Mucosa of stomach (tissue), 1 donor: ENCODE measurements around the gene LIPH.
"Not testable (repeated sequence)": the region's sequence is repeated elsewhere in the genome, so short reads cannot be mapped to it uniquely, and the experiment has no call there.

Experiments
- H3K27me3 ChIP-seq: one replicate; pipeline ENCODE4 v1.7.0; 2013; ENCODE audit warnings: mild to moderate bottlenecking, low read length; ENCODE audit not compliant: control insufficient read depth, insufficient read depth
- H3K36me3 ChIP-seq: one replicate; pipeline ENCODE4 v1.7.0; 2013; ENCODE audit warnings: low read length; ENCODE audit not compliant: control insufficient read depth, insufficient read depth
- H3K4me1 ChIP-seq: one replicate; pipeline ENCODE4 v1.7.0; 2013; ENCODE audit warnings: mild to moderate bottlenecking, low read length; ENCODE audit not compliant: control insufficient read depth, insufficient read depth
- H3K4me3 ChIP-seq: one replicate; pipeline ENCODE4 v1.7.0; 2013; ENCODE audit warnings: low read length
- H3K9ac ChIP-seq: one replicate; pipeline ENCODE4 v1.7.0; 2013; ENCODE audit warnings: mild to moderate bottlenecking, low read length, moderate library complexity
- H3K9me3 ChIP-seq: one replicate; pipeline ENCODE4 v1.7.0; 2013; ENCODE audit warnings: mild to moderate bottlenecking, low read length, moderate library complexity; ENCODE audit not compliant: control insufficient read depth
- donor health status: Pancreatic carcinoma.

LIPH gene

DNA sequence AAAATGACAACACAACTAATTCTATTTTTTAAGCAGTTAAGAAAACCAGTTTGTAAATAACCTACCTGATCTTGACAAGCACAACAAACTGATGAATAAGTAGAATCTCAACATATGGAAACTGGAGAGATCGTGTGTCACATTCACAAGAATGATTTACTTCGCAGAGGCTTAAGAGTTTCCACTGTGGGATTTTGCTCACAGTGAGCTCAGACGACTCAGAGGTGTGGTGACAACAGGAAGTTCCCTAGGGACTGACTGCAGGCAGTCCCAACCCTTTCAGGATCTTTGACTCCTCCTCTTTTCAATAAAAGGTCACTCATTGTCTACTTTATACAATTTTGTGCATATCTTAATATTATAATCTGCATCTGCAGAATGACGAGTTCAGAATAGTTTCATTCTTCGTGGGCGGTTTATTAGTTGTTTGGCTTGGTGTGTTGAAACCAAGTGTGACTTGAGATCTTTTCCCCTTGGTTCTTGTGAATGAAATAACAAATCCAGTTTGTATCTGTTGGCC is at the start of gene LIPH:
LIPH (minus strand) TSS at position 231 of the 520 bp plus-strand sequence; CDS start at position 114, 117 bp downstream.
- Histone ChIP-seq H3K27me3 (no peaks in the 10 kb centered on the region), H3K9ac (peak within 1 kb of the TSS; percentile 94), H3K4me1 (peaks cover 41% of the 10 kb centered on the region), H3K36me3 (peaks cover 5% of the 10 kb centered on the region), H3K4me3 (peak within 1 kb of the TSS; percentile 67), H3K9me3 (no peaks in the 10 kb centered on the region)

DNA sequence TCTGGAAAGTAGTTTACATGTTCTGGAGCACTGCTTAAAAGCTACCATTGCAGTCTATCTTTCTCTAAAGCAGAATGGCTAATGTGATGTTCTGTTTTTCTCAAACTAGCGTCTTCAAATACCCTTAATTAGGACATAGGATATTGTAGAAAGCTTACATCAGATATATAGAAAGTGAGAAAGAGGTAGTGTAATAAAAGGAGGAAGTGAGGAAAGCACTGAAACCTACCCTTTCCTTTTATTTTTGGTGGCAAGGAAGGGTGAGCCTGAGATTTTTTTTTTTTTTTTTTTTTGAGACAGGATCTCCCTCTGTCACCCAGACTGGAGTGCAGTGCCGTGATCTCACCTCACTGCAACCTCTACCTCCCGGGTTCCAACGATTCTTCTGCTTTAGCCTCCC is 43.1 kb upstream of the LIPH start:
- H3K27me3 ChIP-seq = no peaks in the 10 kb centered on the region
- H3K36me3 ChIP-seq = no peaks in the 10 kb centered on the region
- no peaks in the 10 kb centered on the region for H3K4me1 ChIP-seq
- H3K4me3 ChIP-seq = no peak overlapping the region
- no peak overlapping the region for H3K9ac ChIP-seq
- H3K9me3 ChIP-seq = no peaks in the 10 kb centered on the region

DNA sequence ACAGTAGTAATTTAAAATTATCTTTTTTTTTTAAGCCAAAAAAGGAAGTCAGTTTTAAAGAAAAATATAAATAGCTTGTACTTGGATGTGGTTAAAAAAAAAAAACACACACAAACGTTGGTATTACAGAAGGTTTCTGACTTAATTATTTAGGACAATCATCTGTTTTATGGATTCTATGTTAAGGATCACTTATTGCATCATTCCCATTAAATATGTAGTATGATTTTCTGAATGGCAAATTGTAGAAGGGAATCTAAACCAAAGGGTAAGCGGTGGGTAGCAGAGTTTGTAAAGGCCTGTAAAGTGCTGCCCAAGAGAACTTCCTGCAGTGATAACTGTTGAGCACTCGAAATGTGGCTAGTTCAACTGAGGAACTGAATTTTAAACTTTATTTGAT is 41.7 kb upstream of the LIPH start:
- Histone ChIP-seq H3K4me1 (no peaks in the 10 kb centered on the region), H3K36me3 (no peaks in the 10 kb centered on the region), H3K9ac (no peak overlapping the region), H3K4me3 (no peak overlapping the region), H3K9me3 (no peaks in the 10 kb centered on the region), H3K27me3 (no peaks in the 10 kb centered on the region)

DNA sequence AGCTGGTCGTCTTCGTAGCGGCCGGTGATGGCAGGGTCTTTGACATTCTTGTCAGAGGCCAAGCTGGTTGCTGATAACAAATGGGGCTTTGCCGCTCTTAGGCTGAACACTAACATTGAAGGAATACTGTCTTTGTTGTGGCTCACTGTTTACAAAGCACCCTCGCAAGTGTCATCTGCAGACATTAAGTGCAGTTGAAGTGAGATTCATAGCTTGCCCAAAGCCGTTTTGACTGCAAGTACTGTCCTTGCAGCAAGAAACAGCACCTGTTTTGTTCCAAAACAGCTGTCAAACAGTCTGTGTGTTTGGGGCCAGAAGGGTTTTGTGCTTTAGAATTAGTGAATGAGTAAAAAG is 34.3 kb upstream of the LIPH start:
- Histone ChIP-seq H3K9ac (peak overlapping the region; percentile 95), H3K4me1 (peaks cover 17% of the 10 kb centered on the region), H3K9me3 (no peaks in the 10 kb centered on the region), H3K36me3 (no peaks in the 10 kb centered on the region), H3K4me3 (peak overlapping the region; percentile 91), H3K27me3 (no peaks in the 10 kb centered on the region)

DNA sequence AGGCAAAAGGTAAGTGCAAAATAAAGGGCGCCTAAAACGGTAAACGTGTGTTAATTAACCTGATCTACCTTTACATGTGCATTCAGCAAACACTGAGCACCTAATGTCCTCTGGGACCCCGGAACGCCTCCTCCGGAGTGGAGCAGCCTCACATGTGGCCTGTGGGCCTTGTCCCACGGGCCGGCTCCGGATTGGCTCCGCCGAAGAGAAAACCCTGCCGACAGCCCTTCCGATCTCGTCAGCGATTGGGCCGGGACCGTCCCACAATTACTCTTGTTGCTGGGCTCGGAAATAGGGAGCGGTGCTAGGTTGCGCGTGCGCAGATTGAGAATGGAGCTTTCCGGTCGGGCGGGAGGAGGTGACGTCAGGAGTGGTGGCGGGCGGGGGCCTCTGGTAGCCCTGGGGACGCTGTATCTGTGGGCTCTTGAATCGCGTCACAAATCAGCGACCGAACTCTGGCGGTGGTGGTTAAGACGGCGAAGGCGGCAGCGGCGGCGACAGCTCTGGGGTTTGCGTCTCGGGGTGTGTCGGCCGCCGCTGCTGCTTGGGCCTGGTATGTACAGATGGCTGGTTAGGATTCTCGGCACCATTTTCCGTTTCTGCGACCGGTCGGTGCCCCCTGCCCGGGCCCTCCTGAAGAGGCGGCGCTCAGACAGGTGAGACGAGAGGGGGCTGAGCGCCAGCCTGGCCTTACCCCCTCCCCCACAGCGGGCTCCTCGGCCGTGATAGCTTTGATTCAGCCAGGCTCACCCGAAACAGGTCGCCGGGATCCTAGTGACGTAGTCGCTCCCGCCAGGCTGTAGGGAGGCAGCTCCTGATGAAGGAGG is 33.7 kb upstream of the LIPH start, which contains the start of gene SENP2:
SENP2 (plus strand) TSS at position 437 of the 827 bp plus-strand sequence; CDS start at position 556, 119 bp downstream.
- Histone ChIP-seq H3K4me1 (peaks cover 17% of the 10 kb centered on the region), H3K4me3 (peak within 1 kb of the TSS; percentile 91), H3K27me3 (no peaks in the 10 kb centered on the region), H3K36me3 (no peaks in the 10 kb centered on the region), H3K9ac (peak within 1 kb of the TSS; percentile 95), H3K9me3 (no peaks in the 10 kb centered on the region)

DNA sequence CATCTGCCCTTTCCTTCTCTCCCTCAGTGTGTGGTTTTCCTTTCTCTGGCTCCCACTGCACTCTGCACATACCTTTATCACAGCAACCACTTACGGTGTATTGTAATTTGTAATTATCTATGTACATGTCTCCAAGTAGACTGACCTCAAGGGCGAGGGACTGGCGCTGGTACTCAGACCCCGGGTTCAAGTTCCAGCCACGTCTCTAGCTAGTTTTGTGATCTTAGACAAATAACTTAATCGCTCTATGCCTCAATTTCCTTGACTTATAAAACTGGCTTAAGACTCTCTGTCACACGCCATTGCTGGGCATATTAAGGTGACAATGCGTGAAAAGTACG is 33.1 kb upstream of the LIPH start:
- H3K4me1 ChIP-seq = peaks cover 17% of the 10 kb centered on the region
- H3K4me3 ChIP-seq = peak overlapping the region; percentile 36
- H3K9me3 ChIP-seq = no peaks in the 10 kb centered on the region
- no peaks in the 10 kb centered on the region for H3K36me3 ChIP-seq
- H3K27me3 ChIP-seq = no peaks in the 10 kb centered on the region
- peak overlapping the region; percentile 95 for H3K9ac ChIP-seq

DNA sequence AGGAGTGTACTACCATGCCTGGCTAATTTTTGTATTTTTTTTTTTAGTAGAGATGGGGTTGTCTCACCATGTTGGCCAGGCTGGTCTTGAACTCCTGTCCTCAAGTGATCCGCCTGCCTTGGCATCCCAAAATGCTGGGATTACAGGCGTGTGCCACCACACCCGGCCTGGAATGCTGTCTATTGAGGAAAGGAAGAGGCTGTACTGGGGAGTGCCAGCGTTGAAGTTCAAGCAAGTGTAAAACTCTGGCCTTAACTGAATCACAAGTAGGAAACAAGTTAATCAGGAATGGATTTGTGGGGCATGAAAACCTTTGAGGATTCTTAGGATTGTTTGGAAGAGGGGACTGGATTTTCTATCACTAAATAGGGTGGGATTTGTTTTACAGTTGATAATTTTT is 32.3 kb upstream of the LIPH start:
- no peak overlapping the region for H3K4me3 ChIP-seq
- H3K9ac ChIP-seq = no peak overlapping the region
- no peaks in the 10 kb centered on the region for H3K36me3 ChIP-seq
- H3K4me1 ChIP-seq = peaks cover 17% of the 10 kb centered on the region
- H3K27me3 ChIP-seq = no peaks in the 10 kb centered on the region
- H3K9me3 ChIP-seq = no peaks in the 10 kb centered on the region

DNA sequence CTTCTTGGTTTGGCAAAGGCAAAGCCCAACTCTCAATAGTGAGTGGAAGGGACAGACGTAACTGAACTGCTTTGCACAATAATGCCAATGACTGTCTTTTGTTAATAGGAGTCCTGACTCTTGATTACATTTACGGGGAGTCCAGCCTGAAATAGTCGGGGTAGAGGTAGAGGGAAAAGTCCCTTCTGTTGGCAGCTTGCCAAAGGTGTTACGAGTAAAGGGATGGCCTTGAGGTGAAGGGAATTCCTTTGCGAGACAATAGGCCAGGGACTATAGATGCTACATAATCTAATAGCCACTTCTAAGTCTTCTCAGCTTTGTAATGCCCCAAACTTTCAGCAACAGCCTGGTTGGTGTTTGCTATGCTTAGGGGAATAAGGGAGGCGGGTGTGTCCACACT is 31.5 kb upstream of the LIPH start:
- Histone ChIP-seq H3K4me1 (peaks cover 17% of the 10 kb centered on the region), H3K27me3 (no peaks in the 10 kb centered on the region), H3K36me3 (no peaks in the 10 kb centered on the region), H3K9me3 (no peaks in the 10 kb centered on the region), H3K4me3 (no peak overlapping the region), H3K9ac (no peak overlapping the region)

DNA sequence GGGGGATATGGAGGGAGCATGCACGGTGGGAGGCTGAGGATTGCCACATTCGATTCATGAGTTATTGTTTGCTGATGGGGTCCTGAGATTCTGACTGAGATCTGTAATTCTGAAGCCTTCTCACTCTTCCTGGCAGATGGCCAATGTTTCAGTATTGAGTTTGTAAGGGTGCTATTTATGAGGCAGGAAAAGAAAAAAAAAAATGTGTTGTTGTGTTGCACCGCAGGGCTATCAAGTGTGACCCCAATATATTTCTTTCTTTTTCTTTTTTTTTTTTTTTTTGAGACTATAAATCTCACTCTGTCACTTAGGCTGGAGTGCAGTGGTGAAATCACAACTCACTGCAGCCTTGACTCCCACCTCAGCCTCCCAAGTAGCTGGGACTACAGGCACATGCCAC is 30.5 kb upstream of the LIPH start:
- Histone ChIP-seq H3K4me3 (no peak overlapping the region), H3K36me3 (no peaks in the 10 kb centered on the region), H3K4me1 (peaks cover 13% of the 10 kb centered on the region), H3K9me3 (no peaks in the 10 kb centered on the region), H3K9ac (no peak overlapping the region), H3K27me3 (no peaks in the 10 kb centered on the region)

DNA sequence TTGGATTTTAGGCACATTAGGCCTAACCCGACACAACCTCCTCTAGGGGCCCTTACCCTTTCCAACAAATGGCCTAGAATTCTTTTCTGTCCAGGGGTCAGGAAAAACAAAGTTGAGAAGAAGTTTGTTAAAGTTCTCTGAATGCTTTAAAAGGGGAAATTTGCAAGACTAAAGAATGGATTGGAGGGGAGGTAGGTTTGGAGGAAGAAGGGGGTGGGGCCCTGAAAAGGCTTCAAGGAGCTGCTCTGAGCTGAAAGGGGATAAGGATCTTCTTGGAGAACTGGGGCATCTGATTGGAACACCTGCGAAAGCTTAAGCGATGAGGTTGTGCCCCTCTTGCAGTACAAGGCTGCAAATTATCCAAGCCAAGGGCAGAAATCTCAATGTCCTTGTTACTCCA is 29.8 kb upstream of the LIPH start:
- H3K36me3 ChIP-seq = no peaks in the 10 kb centered on the region
- H3K9me3 ChIP-seq = no peaks in the 10 kb centered on the region
- H3K27me3 ChIP-seq = no peaks in the 10 kb centered on the region
- no peak overlapping the region for H3K9ac ChIP-seq
- peaks cover 12% of the 10 kb centered on the region for H3K4me1 ChIP-seq
- H3K4me3 ChIP-seq = no peak overlapping the region

DNA sequence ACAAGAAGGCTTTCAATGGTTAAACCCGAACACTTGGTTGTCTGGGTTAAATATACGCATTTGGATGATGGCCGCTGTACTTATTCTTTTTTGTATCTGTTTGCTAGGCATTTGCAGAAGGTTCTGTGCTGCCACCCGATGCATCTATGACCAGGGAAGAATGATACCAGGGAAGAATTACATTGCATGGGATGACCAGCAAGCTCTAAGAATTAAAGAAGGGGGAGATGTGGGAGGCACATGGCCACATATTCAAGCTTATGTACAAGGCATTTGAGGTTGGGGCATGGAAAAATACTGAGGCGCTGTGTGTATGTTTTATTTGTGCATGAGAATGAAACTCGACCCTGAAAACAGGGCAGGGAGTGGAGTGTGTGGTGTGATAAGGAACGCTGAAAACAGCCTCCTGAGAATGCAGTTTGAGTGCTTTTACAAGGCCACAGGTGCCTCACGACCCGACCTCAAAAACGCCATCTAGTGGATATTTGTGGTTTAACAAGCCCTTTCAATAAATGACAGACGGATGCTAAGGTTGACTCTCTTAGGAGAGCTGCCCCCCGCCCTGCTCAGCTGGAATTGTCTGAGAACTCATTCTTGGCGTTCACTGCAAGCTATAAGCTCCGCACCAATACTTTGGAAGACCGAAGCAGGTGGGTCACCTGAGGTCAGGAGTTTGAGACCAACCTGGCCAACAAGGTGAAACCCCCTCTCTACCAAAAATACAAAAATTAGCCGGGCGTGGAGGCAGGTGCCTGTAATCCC is 22.9 kb upstream of the LIPH start:
- H3K9me3 ChIP-seq, H3K9ac ChIP-seq, H3K27me3 ChIP-seq, H3K36me3 ChIP-seq, H3K4me3 ChIP-seq, H3K4me1 ChIP-seq: not testable (repeated sequence)

DNA sequence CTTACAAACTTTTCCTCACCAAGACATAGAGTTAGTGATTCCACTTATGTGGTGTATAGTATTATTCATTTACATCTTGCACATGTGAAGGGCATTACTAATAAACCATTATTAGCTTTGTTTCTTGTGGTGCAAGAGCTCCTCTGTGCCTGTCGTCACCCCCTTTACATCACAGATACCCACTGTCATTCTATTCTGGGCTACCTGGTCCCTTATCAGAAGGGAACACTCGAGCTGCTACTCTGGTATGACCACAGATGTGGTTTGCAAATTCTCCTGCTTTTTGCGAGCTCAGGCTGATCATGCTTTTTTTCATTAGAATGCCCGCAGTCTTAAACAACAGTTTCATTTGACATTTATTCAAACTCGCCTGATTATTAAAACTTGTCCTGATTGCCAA is 19.8 kb upstream of the LIPH start:
- Histone ChIP-seq H3K9me3 (no peaks in the 10 kb centered on the region), H3K4me1 (no peaks in the 10 kb centered on the region), H3K9ac (no peak overlapping the region), H3K27me3 (no peaks in the 10 kb centered on the region), H3K4me3 (no peak overlapping the region), H3K36me3 (no peaks in the 10 kb centered on the region)
